PFSK-1 (cell line): ENCODE measurements around the gene IL36B.

Experiments used
- FOXP2 ChIP-seq: optimal IDR thresholded peaks from 2 replicates; pipeline ENCODE3; 2011; ENCODE audit warnings: borderline replicate concordance, control low read depth, inconsistent platforms; ENCODE audit not compliant: insufficient read depth; ENCODE audit errors: extremely low read length, extremely low read depth
- POLR2AphosphoS5 ChIP-seq: IDR thresholded peaks from 2 replicates; pipeline ENCODE4 v1.6.1; 2012; ENCODE audit warnings: low read depth, mild to moderate bottlenecking, control low read depth, low read length, moderate library complexity
- REST ChIP-seq, 2 experiments: IDR thresholded peaks; 2 replicates each; pipeline versions ENCODE4 v1.6.1 to v1.8.0; 2011 to 2012; ENCODE audit warnings: low read depth in 2 of 2, low read length in 2 of 2, control low read depth in 1 of 2, inconsistent platforms in 1 of 2, mild to moderate bottlenecking in 1 of 2, moderate library complexity in 1 of 2; ENCODE audit not compliant: insufficient read depth in 1 of 2
- SIN3A ChIP-seq: IDR thresholded peaks from 2 replicates; pipeline ENCODE4 v1.6.1; 2012; ENCODE audit warnings: mild to moderate bottlenecking, low read length, moderate library complexity, borderline replicate concordance; ENCODE audit not compliant: insufficient read depth
- TAF1 ChIP-seq: IDR thresholded peaks from 2 replicates; pipeline ENCODE4 v1.6.1; 2012; ENCODE audit warnings: low read length, control low read depth, borderline replicate concordance; ENCODE audit not compliant: insufficient read depth

The IL36B gene

GRCh38 chr2:113088213-113088992 lies 35.7 kb upstream of the IL36B start:
- TF ChIP-seq REST (IDR thresholded peaks at IDR 0.05; ENCODE audit: insufficient read depth in 1 of 2, low read depth in 2 of 2, low read length in 2 of 2) (peak in 1 of 2 experiments; percentile 71; a peak in 2 of 4 replicates), SIN3A (no peak)

GRCh38 chr2:113085542-113085941 lies 32.9 kb upstream of the IL36B start:
- TF ChIP-seq POLR2AphosphoS5 = no peak
- no peak for TF ChIP-seq FOXP2
- no peak for TF ChIP-seq TAF1
- TF ChIP-seq REST (IDR thresholded peaks at IDR 0.05; ENCODE audit: insufficient read depth in 1 of 2, low read depth in 2 of 2, low read length in 2 of 2) = no peak
- no peak for TF ChIP-seq SIN3A

GRCh38 chr2:113084249-113085000 lies 31.8 kb upstream of the IL36B start:
- no peak for TF ChIP-seq TAF1
- TF ChIP-seq SIN3A = no peak
- TF ChIP-seq REST (IDR thresholded peaks at IDR 0.05; ENCODE audit: insufficient read depth in 1 of 2, low read depth in 2 of 2, low read length in 2 of 2) = no peak
- TF ChIP-seq FOXP2 = no peak
- no peak for TF ChIP-seq POLR2AphosphoS5

- TF ChIP-seq POLR2AphosphoS5 (no peak), TAF1 (no peak), REST (IDR thresholded peaks at IDR 0.05; ENCODE audit: insufficient read depth in 1 of 2, low read depth in 2 of 2, low read length in 2 of 2) (no peak), FOXP2 (no peak)
These were observed 30.6 kb upstream of the IL36B start for GRCh38 chr2:113083296-113083695.
